ENCODE measurements around the gene GRN. TPM values are rescaled to one million over a fixed set of nuclear protein-coding genes. Genes with fewer than 3 reads are reported as not detected.

Gene GRN
- total and polyA plus RNA-seq, 2 of the 13 experiments (the other 11 are each of a cell fraction or from before 2014, with no cell fraction given) = 86.6 to 143 TPM

GRCh38 chr17:44314031-44314430, 31.1 kb upstream of the GRN start:
- Histone ChIP-seq H3K36me3 (replicated peaks in 1 of 2; ENCODE audit: control insufficient read depth in 1 of 2, insufficient read depth in 2 of 2, low read length in 2 of 2) (no peaks in the 10 kb centered on the region), H3K9ac (ENCODE audit: insufficient read depth, low read depth, low read length) (no peak overlapping the region), H3K9me3 (ENCODE audit: low read length) (no peaks in the 10 kb centered on the region), H3K27ac (ENCODE audit: extremely low read length, insufficient read depth, low read length) (no peak overlapping the region), H2AFZ (ENCODE audit: low read length) (no peak overlapping the region), H3K27me3 (ENCODE audit: control insufficient read depth in 1 of 2, insufficient read depth in 2 of 2, low read length in 2 of 2) (peaks cover 10 to 47% of the 10 kb centered on the region in 2 experiments; a peak in 4 of 5 replicates), H3K4me1 (ENCODE audit: insufficient read depth, low read length) (peaks cover 72% of the 10 kb centered on the region), H3K4me2 (ENCODE audit: low read depth, low read length) (no peak overlapping the region), H3K79me2 (ENCODE audit: insufficient read depth, low read length) (no peaks in the 10 kb centered on the region), H4K20me1 (ENCODE audit: insufficient read depth, low read length) (no peaks in the 10 kb centered on the region), H3K4me3 (replicated peaks in 1 of 3; ENCODE audit: insufficient read depth in 1 of 3, low read depth in 2 of 3, low read length in 3 of 3) (no peak overlapping the region)
- POLR2A ChIA-PET = no interaction called here
- no peak for FAIRE-seq
- no peak for ATAC-seq
- CTCF ChIA-PET (ENCODE audit: low intra/inter-chr PET ratio, low total read pairs) = no interaction called here
- in situ Hi-C loops (cut with HindIII; ENCODE audit: extremely low pct_ligation_motif_present, low pct_unique_long_range_greater_than_20kb) (no loop called here), intact Hi-C loops (cut with micrococcal nuclease; ENCODE audit: unreplicated experiment) (no loop called here)
- DNase-seq (ENCODE audit: low spot score) = no peak
- BruUV-seq (replicated peaks) = no TSS peak
- 48% methylated on average over 7 of the region's 7 CpGs for WGBS (ENCODE audit: low lambda C conversion rate)
- TF ChIP-seq MXD4 (CRISPR knock-in tag; IDR thresholded peaks at IDR 0.05) (no peak), KDM5B (CRISPR knock-in tag; IDR thresholded peaks at IDR 0.05; ENCODE audit: borderline replicate concordance) (0 out of 2 replicates have a peak, but pooled peaks have one; percentile 16)

GRCh38 chr17:44314524-44314868, 30.6 kb upstream of the GRN start:
- Histone ChIP-seq H4K20me1 (ENCODE audit: insufficient read depth, low read length) (no peaks in the 10 kb centered on the region), H3K27me3 (ENCODE audit: control insufficient read depth in 1 of 2, insufficient read depth in 2 of 2, low read length in 2 of 2) (peaks cover 10 to 42% of the 10 kb centered on the region in 2 experiments; a peak in 4 of 5 replicates), H3K79me2 (ENCODE audit: insufficient read depth, low read length) (no peaks in the 10 kb centered on the region), H3K36me3 (replicated peaks in 1 of 2; ENCODE audit: control insufficient read depth in 1 of 2, insufficient read depth in 2 of 2, low read length in 2 of 2) (peaks cover 0 to 2% of the 10 kb centered on the region in 2 experiments; a peak in 2 of 5 replicates), H3K4me1 (ENCODE audit: insufficient read depth, low read length) (peaks cover 67% of the 10 kb centered on the region), H3K4me3 (replicated peaks in 1 of 3; ENCODE audit: insufficient read depth in 1 of 3, low read depth in 2 of 3, low read length in 3 of 3) (0 out of 6 replicates have a peak overlapping the region, but pooled peaks of 1 of the 3 experiments have one; percentile 58), H3K27ac (ENCODE audit: extremely low read length, insufficient read depth, low read length) (no peak overlapping the region), H3K9me3 (ENCODE audit: low read length) (no peaks in the 10 kb centered on the region), H2AFZ (ENCODE audit: low read length) (no peak overlapping the region), H3K9ac (ENCODE audit: insufficient read depth, low read depth, low read length) (no peak overlapping the region), H3K4me2 (ENCODE audit: low read depth, low read length) (peak overlapping the region; percentile 61)
- in situ Hi-C loops (cut with HindIII; ENCODE audit: extremely low pct_ligation_motif_present, low pct_unique_long_range_greater_than_20kb) (no loop called here), intact Hi-C loops (cut with micrococcal nuclease; ENCODE audit: unreplicated experiment) (no loop called here)
- FAIRE-seq (no peak), ATAC-seq (no peak), DNase-seq (ENCODE audit: low spot score) (no peak)
- no TSS peak for BruUV-seq (replicated peaks)
- CTCF ChIA-PET (ENCODE audit: low intra/inter-chr PET ratio, low total read pairs) = no interaction called here
- POLR2A ChIA-PET = no interaction called here
- WGBS (ENCODE audit: low lambda C conversion rate) = 48% methylated on average over 4 of the region's 11 CpGs
- TF ChIP-seq ZBTB4 (CRISPR knock-in tag; IDR thresholded peaks at IDR 0.05; ENCODE audit: borderline replicate concordance) (no peak), ZKSCAN1 (IDR thresholded peaks at IDR 0.05; ENCODE audit: low read length) (no peak), ZSCAN5A (CRISPR knock-in tag; IDR thresholded peaks at IDR 0.05; ENCODE audit: borderline replicate concordance) (no peak), CHD4 (IDR thresholded peaks at IDR 0.05; ENCODE audit: borderline replicate concordance, low read length) (no peak), BRD4 (CRISPR knock-in tag; IDR thresholded peaks at IDR 0.05) (no peak), HMG20A (CRISPR knock-in tag; IDR thresholded peaks at IDR 0.05; ENCODE audit: borderline replicate concordance) (no peak), MLXIP (CRISPR knock-in tag; IDR thresholded peaks at IDR 0.05; ENCODE audit: borderline replicate concordance) (no peak), ZC3H13 (CRISPR knock-in tag; IDR thresholded peaks at IDR 0.05) (no peak), JDP2 (CRISPR knock-in tag; IDR thresholded peaks at IDR 0.05; ENCODE audit: borderline replicate concordance) (no peak), PITX1 (CRISPR knock-in tag; IDR thresholded peaks at IDR 0.05) (no peak)
